Ecto neural progenitor cell (in vitro differentiated cells): ENCODE data around the gene CASZ1.
A peak's percentile ranks its signal among the peaks of the same experiment; 100 is the strongest.

Source experiments
- DNase-seq: peaks from one replicate; pipeline ENCODE4 v3.0.0-alpha.2; 2018; ENCODE audit warnings: low spot score

The CASZ1 gene

DNA sequence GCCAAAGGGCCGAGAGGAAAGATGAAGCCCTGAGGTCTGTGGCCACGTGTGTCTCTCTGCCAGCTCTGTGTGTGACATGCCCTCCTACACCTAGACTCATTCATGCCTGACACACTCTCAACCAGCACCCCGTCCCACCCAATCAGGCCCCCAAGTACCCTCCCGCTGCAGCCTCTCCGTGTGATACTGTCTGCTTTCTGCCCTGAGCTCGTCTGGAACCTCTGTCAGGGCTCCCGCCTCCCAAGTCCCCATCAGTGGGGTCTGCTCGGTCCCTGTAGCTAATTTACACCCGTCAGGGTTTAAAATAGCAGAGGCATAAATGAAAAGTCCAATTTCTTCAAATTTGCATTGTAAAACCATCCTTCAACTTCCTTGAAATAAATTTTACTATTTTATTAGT, 20.7 kb downstream of the CASZ1 start:
- no peak for DNase-seq

DNA sequence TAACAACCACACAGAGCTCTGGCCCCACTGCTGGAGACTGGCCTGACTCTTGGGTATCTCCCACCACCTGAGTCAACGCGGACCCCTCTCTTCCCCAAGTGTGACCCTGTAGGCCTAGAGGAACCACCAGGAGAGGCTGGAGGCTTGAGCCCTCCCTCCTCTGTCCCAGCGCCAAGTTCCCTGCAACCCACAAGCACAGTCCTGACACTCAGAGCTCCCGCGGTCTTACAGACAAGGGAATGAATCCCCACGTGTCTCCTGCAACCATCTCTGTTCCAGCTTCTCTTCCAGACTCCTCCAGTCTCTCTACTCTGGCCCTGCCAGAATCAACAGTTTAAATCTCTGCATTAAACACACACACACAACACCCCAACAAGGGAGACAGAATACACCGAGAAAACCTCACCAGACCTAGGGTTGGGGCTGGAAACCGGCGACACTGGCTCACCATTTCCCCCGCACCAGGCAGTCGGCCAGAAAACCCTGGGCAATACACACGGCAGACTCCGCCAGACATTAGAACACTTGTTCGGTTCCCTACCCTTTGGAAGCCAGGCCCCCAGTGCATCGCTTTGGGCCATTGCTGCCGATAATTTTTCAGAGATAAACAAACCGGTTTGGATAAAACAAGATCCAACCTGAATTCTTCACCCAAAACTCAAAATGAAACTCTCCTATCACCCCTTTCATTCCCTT, 21.7 kb downstream of the CASZ1 start:
- DNase-seq = no peak

DNA sequence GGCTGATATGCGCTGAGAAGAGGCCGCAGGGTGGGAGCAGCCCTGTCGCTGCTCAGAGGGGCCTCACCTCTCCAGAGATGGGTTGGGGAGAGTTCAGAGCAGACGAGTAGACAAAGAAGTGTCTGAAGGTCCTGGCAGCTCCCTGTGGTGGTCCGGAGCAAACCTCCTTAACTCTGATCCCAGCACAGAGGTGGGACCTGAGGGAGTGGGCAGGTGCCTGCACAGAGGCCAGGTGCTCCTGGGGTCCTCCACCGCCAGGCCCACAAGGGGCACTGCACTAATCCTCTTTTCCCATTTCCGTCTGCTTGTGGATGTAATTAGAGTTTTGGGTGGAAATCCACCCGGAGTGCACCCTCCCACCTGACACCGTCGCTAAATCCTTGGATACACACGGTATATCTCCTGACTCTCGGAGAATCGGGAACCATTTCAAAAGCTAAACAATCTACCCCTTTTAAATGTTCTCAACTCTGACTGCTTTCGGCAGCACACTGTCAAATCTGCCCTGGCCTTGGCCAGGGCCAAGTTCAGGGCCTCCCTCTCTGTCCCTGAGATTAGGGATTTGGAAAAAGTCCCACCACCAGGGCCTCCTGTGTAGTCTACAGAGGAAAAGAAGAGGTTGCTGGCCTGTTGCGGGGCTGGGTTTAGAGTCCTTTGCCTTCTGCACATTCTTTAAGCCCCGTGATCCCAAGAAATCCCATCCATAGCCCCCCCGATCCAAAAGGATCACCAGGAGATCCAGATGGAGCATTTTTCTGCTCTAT, 22.4 kb downstream of the CASZ1 start:
- DNase-seq = no peak

DNA sequence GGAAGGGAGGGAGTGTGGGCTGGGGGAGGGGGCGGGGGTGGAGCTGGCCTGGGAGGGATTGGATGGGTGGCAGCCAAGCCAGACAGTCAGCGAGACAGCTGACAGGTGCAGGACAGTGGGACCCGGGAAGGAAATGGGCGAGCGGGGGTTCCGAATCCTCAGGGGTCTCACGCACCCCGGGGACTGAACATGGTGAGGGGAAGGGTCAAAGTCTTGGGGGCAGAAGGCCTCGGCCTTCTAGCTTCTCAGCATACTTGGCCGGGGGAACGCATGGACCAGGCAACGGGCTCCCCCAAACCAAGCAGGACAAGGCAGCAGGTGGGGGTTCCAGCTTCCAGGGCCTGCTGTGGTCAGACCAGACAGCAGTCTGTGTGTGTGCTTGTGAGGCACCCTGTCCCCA, 23.1 kb downstream of the CASZ1 start:
- DNase-seq = no peak

DNA sequence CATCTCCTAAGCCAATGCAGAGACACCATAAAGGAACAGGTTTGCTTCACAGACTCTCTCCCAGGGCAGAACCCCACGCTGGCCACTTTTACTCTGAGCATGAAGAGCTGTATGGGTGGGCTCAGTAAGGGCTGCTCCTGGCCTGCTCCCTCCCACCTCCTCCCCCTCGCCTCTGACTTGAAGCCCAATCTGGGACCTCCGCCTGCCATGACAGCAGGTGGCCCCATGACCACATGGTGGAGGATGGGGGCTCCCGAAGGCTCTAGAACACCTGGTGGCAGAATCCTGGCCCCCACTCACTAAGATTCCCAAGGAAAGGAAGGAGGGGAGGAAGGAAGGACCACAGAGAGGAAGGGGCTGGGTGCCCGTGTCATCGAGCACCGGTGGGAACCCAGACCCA, 23.7 kb downstream of the CASZ1 start:
- no peak for DNase-seq

DNA sequence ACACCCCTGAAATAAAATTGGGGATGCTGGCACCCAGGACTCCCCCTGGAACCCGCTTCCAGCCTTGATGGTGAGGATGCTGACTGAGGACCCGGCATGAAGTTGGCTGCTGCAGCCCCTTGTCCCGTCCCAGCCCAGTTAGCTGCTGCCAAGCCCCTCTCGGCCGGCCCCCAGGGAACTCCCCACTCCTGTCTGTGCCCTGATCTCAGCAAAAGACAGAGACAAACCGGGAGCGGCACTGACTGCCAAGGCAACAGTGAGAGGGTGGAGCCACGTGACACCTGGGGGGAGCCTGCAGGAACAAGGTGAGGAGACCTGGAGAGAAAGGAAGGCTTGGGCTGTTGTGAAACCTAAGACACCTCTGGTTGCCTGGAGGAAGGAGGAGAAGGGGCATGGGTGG, 24.7 kb downstream of the CASZ1 start:
- DNase-seq = no peak

DNA sequence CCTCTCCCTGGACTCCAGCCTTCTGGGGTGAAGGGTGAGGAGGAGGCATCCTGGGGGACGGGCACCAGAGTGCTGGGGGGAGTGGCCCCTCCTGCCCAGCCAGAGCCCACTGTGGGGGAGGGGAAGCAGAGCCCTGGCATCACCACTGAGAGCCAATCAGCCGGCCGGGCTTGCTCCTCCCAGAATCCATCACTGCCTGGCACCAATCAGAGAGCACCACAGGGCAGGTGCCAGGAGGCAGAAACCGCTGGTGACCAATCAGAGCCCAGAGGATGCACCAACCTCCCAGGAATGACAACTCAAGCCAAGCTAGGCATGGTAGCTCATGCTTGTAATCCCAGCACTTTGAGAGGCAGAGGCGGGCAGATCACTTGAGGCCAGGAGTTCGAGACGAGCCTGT, 27.9 kb downstream of the CASZ1 start:
- DNase-seq = no peak

DNA sequence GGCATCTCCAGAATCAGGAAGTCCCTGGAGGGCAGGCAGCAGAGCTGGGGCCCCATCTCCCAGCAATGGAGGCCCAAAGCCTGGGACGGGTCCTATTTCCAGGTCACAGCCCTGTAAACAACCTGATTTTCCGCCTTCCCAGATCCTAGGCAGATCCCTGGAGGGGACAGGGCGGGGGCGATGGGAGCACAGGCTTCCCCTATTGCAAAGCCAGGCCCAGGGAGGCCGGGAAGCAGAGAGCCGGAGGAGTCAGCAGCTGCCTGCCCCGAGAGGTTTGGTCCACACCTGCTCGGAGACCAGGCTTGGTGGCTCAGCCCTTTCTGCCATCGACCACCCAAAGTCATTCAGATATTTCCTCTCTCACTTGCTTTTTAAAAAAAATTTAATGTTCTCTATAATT, 29.2 kb downstream of the CASZ1 start:
- no peak for DNase-seq

DNA sequence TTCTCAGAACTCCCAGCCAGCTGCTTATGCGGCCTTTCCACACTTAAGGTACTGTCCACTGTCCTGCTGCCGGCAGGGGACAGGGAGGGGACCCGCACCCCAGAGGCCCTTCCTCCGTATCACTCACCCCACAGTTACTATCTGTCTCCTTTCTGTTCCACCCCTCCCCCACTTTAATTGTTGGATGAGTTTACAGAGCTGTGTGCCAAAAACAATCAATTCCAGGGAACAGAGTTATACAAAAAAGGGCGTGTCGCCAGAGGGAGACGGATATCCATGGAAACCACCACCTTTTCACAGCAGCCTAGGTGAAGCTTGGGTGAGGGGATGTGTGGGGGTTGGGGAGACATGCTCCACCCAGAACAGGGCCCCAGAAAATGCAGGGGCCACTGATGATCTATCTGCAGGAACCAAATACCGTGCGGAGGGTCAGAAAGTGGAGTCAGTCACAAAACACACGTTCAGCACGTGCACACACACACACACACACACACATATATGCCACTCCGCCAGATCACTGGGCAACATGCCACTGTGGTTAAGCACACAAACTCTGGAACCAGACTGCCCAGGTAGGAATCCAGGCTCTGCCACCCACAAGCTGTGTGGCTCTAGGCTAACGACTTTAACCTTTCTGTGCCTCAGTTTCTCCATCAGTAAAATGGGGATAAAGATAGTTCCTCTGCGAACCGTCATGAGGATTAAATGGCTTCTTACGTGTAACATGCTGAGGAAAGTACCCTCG, 30.5 kb downstream of the CASZ1 start:
- DNase-seq = no peak

DNA sequence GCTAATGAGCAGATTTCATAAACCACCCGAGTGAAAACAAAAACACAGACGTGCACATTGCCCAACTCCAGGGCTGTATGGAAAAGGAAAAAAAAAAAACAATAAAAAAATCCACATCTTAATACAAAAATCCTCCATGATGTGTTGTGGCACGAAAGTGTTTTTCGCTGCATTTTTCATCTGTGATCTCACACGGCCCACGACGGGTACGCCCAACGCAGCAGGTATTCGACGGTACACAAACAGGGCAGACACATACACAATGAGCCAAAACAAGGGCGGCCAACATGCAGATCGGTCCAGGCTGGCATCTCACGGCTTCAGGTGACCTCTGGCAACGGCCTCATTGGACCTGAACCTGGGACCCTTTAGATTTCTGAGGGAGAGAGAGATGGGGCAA, 31.1 kb downstream of the CASZ1 start:
- DNase-seq = no peak

DNA sequence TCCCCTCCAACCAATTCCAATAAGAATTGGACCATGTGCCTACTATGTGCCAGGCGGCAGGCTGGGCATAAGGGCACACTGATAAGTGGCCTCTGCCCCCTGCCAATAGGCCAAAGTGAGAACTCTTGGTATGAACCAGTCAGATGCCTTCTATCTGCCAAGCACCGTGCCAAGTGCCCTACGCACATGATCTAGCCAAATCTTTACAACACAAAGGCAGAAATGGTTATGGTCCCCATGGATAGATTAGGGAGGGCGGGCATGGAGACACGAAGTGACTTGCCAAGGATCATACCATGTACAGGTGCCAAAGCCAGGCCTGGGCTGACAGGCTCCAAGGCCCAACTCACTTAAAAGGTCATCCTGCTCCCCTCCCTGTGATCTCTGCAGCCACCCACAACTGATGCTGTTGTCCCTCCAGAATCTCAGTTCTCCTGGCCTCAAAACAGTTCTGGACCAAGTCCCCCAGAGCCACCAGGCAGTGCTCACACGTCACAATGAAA, 32.1 kb downstream of the CASZ1 start:
- DNase-seq = no peak

DNA sequence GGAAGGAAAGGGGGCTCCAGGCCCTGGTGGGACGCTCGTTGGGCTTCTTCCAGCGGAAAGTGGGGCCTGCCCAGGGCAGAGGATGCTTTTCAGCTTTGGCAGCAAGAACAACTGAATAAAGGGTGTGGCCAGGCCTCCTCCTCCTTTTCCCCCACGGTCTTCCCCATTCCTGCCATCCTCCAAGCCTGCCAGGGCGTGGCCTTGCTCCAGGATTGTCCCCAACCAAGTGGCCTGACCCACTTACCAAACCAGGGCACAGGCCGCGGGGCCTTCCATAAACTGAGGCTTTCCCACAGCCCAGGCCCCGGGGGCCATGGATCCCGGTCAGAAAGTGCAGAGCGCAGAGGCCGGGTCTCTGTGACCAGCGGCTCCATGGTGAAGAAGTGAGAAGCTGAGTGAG, 33.6 kb downstream of the CASZ1 start:
- no peak for DNase-seq

DNA sequence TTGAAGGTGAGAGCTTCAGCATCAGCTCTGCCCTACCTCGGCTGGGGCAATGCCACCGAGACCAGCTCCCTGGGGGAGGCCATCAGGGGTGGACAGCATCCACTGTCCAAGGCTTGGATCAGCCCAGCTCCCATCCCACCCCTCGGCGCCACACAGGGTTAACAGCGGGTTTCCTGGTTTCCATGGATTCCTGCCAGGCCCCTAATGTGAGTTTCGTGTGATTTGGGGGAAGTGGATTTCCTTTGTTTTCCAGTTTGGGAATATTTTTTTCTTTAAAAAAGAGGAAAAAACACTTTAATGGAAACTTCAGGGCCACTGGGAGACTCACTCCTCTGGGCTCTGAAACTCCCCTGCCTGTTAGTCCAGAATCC, 34.3 kb downstream of the CASZ1 start:
- no peak for DNase-seq

DNA sequence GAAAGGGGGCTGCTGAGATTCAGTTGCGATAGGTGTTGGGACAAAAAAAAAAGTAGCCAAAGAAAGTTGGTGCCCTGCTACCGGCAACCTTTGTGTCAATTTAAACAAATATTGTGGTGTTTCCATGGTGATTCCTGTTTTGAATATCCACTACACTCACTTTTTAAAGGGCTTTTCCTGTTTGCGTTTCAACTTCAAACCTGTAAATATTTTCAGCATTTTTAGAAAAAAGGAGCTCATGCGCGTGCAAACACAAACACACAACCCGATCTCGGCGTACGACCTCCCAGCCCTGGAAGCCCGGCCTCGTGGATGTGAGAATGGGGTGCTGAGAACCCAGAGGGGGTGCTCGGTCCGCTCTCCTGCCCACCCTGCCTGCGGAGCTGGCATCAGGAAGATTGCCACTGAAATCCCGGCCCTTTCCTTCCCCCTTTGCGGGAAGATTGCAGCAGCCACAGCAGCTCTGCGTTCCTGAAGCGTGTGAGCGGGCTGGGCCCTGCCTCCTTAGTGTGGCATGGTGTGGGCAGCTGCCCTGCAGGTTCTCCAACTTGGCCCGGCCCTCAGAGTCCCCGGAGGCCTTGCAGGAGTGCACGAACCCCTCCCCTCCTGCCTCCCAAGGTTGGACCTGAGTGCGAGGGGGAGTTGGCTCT, 34.8 kb downstream of the CASZ1 start:
- no peak for DNase-seq

DNA sequence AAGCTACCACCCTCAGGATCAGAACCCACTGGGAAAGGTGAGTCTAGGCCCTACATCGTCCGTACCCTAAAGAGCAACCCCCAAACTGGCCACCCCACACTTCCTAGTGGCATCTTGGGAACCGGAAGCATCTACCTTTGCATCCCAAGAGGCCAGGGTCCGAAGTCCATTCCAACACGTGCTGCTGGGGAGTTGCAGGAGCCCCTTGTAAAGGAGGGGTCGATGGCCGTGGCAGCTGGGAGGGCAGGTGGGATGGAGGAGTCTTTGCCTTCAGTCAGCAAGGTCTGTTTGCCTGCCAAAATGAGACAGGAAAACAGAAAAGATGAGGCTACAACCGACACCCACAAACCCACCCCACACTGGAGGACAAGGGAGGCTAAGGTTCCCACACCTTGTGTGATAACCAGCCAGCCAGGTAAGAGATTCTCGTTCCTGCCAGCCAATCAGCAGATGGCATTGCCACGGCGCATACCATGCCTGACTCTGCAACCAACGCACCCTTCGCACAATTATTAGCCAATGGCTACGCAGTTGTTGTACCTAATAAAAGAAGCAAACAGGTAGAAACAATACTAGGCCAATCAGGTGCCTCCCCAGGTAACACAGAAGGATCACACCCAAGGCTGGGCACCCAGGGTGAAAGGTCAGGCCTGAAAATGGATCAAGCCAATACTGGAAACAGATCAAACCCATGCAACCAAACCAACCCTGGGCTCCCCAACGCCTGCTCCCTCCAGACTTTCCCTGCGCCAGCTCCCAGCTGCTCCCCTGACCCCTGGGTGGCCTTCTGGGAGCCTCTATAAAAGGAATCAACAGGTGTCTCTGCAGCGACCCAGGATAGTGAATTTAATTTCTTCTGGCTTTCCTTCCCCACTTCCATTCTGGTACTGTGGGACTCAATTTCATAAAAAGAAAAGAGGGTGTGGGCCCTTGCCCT, 35.6 kb downstream of the CASZ1 start:
- DNase-seq = no peak

DNA sequence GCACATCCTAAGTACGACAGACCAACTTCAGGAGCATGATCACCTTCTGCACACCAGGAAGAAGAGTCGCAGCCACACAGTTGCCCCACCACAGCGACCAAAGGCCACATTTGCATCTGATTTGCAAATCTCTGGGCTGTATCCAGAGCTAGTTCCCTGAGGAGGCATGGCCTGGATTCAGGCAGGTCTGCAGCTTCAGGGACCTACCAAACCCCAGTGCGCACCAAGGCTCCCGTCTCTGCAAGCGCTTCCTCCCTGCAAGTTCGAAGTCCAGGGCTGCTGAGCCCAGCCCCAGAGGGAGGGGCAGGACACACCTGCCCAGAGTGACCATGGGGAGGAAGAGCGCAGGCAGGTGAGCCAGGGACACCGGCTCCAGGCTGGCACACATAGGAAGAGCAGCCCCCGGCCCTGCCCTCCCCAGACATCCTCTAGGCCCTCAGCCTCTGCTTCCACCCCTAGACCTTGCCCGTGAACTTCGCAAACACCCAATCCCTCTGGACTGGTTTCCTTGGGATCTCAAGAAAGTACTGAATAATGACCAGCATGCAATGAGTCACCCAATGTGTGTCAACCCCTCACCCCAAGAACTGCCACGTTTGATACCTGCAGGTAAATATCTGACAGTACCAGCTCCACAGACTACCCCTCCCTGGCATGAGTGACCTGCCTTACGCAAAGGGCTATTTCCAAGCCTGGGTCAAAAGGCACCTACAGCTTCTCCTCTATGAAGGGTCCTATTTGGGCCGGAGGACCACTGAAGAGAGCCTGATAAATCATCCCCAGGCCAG, 36.8 kb downstream of the CASZ1 start:
- DNase-seq = no peak

DNA sequence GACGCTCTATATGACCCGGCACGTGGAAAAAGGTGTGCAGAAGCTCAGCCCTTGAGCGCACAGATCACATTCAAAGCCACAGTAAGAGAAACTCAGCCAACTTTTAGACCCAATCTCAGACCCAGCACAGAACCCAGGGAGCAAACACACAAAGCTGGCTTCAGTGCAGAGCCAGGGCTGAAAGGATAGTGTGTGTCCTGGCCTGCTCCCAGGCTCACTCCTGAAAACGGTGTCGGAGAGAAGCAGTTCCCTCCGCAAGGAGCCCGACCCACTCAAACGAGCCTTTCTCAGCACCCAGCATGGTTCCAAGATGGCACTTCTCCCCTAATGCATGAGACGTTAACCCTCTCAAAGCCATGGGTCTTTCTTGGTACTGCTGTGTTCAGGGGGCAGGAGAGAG, 39.6 kb downstream of the CASZ1 start:
- no peak for DNase-seq

DNA sequence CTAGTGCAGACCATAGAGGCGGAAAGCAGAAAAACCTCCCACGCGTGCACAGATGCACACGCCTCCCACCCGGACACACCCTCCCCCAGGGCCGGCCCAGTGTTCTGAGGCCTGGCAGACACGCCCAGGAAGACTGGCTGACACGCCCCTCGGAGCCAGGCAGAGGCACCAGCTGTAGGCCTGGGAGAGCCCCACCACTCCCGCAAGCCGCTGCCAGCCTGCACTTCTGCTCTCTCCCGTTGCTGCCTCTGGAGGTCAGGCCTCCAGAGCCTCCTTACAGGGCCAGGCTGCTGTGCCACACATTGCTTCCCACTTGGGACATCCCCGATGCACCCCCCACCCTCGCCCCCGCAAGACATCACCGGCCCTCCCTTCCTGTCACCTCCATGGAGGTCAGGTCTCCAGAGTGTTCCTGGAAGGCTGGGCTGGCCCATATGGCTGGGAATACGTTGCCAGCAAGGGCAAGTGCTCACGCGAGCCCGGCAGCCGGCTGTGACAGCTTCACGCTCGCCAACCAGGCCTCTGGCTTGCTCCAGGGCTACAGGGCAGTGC, 40.4 kb downstream of the CASZ1 start:
- DNase-seq = peak; percentile 60

DNA sequence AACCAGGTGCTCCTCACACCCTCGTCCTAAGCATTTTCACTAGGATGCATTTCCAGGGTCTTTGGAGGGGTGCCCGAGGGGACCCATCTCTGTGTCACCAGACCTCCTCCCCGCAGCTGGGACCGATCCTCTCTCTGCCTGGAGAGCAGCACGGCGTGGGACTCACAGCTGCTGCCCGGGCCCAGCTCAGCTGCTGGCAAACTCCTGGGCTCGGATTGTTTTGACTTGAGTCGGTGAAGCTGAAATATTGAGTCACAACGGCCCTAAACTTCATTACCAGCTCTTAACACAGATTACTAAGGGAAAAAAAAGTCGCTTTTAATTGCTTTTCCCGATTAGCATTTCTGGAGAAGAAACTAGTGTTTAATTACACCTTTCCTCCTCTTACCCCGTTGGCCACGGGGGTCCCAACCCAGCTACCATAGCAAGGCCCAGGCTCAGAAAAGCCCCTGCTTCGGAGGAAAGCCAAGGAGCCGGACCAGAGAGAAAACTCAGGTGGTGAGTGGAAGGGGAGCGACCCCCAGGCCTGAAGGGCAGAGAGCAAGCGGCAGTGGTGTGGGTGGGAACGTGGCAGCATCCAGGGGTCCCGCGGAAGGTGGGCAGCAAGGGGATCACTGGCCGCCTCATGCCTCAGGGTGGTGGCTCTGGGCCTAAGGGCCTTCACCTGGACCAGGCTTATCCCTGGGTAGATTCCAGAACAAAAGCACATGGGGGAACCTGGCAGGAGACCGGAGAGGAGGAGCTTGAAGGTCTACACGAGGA, 41.7 kb downstream of the CASZ1 start:
- DNase-seq = no peak

DNA sequence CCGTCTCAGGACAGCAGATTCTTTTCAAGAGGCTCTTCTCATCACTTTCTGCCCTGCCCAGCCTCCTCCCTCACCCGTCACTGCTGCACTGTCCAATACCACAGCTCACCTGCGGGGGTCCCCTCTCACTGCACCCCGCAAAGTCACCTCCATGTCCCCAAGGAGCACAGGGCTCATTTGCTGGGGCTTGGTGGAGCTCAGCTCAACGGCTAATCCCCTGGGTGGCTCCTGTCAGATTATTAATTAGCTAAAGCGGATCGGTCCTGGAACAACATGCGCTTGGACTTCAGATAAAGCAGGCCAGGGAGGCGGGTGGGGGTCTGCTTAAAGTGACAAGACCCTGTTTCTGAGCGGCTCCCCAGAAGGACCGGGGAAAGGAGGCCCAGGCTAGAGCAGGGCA, 43.1 kb downstream of the CASZ1 start:
- DNase-seq = no peak
